DMS153 (cell line): ENCODE data around the gene TCN2.
"Not testable (repeated sequence)": the region's sequence is repeated elsewhere in the genome, so short reads cannot be mapped to it uniquely, and the experiment has no call there.

Source experiments
- DNase-seq: peaks from one replicate; lab custom pipeline; 2025; lab: John Stamatoyannopoulos, UW

TCN2 gene

DNA sequence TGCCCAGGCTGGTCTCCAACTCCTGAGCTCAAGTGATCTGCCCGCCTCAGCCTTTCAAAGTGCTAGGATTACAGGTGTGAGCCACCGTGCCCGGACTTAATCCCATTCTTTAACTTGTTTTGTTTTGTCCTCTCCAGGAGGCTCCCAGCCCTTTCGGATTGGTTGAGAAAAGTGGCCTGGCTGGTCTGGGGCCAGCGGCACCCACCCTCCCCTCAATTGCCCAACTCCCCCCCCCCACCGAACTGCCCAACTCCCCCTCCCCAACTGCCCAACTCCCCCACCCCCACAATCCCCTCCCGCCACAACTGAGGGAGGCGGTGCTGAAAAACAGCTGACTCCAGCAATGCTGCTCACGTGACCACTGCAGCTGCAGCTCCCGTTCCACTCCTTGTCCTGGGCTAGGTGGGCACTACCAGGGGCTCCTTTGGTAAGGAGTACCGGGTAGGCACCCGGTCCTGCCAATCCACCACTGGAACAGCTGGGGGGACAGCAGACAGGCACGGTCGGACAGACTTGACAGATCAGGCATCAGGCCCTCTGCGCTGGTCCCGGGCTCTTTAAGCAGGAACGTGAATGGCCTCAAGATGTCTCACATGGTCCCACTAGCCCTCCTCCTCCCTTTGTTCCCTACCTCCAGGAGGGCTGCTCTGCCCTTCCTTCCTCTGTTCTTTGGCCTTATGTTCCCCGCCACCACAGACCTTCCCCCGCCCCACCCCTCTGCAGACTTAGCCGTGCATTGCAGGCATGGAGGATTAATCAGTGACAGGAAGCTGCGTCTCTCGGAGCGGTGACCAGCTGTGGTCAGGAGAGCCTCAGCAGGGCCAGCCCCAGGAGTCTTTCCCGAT, at the start of gene TCN2:
TCN2 (plus strand) TSS at position 720 of the 845 bp plus-strand sequence. CDS start 158 bp downstream, outside the sequence.
- peak; percentile 10 for DNase-seq

DNA sequence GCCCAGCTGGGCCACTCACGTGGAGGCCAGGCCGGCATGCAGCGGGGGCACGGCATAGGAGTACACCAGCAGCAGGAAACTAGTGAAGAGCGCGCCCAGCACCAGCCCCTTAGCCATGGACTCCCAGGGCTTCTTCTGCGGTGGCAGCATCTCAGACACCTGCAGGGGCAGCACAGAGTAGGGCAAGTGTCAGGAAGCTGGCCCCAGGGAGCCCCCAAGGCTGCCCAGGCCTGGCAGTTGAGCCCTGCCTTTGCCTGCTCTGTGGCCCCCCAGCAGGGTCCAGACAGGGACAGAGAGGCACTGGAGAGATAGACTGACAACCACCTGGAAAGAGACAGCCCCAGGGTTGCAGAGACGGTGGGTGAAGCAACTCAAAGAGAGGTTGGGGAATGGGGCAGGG, 49.7 kb upstream of the TCN2 start:
- no peak for DNase-seq

DNA sequence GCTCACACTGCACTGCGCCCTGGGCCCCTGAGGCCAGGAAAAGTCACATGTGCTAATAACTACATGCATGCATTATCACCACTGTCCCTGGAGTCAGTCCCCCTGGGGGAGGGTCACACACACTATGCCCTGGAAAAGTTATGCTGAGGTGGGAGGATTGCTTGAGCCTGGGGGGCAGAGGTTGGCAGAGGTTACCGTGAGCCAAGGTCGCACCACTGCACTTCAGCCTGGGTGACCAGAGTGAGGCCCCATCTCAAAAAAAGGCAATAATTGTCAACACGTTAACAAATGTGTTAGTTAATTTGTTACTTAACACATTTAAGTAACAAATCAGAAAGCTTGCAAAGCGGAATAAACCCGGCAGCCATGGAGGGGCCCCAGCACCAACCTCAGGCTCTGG, 47.1 kb upstream of the TCN2 start:
- DNase-seq = no peak

DNA sequence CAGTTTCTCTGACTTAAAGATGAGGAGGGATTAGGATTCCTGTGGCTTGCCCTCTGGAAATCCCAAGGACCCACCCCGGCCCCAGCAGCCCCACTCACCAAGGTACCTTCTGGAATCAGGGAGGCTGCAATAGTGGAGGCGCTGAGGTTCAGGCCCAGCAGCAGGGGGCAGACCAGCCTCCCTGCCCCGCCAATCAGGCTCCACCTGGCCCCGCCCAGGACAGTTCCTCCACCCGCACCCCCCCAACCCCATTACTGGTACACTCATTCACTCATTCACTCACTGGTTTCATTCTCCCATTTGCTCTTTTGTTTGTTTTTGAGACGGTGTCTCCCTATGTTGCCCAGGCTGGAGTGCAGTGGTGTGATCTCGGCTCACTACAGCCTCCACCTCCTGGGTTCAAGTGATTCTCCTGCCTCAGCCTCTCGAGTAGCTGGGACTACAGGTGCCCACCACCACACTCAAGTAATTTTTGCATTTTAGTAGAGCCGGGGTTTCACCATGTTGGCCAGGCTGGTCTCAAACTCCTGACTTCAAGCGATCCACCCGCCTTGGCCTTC, 46.3 kb upstream of the TCN2 start:
- not testable (repeated sequence) for DNase-seq

DNA sequence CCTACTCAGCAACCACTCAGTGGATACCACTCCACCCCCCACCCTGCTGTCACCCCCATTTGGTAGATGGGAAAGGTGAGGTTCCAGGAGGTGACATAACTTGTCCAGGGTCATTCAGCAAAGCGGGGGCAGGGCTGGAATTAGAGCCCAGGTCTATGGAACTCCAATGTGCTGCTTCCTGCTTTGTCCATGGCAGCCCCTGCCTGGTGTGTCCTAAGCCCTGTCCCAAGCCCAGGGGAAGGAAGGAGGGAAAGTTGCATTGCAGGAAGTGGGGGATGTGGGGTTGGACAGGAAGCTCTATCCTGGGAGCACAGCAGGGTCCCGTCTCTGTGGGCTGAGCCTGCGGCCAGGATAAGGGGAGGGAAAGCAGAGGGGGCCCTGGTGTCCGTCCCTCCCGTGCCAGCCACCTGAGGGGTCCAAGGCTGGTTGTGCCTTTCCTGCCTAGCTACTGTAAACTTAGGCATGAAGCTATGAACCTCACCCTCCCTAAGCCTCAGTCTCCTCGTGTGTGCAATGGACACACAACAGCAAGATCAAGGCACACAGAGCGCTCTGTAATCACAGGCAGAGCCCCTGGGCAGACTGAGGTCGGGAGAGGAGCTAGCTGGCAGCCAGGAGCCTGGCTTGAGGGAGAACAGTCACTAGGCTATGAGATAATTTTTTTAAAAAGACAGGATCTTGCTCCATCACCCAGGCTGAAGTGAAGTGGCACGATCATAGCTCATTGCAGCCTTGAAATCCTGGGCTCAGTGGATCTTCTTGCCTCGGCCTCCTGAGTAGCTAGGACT, 45.4 kb upstream of the TCN2 start:
- no peak for DNase-seq

DNA sequence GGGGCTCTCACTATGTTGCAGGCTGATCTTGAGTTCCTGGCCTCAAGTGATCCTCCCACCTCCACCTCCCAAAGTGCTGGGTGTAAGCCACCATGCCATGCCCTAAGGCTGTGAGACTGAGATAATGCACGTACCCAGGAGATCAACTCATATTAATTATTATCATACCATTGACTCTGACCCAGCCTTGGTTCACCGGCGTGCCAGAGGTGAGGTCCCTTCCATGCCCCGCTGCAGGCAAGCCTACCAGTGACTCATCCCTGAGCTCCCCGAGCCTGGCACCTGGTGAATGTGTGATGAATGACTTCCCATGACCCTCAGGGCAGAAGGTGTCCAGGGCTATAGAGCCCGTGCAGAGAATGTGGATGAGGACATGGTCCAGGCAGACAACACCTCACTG, 44.6 kb upstream of the TCN2 start:
- no peak for DNase-seq

DNA sequence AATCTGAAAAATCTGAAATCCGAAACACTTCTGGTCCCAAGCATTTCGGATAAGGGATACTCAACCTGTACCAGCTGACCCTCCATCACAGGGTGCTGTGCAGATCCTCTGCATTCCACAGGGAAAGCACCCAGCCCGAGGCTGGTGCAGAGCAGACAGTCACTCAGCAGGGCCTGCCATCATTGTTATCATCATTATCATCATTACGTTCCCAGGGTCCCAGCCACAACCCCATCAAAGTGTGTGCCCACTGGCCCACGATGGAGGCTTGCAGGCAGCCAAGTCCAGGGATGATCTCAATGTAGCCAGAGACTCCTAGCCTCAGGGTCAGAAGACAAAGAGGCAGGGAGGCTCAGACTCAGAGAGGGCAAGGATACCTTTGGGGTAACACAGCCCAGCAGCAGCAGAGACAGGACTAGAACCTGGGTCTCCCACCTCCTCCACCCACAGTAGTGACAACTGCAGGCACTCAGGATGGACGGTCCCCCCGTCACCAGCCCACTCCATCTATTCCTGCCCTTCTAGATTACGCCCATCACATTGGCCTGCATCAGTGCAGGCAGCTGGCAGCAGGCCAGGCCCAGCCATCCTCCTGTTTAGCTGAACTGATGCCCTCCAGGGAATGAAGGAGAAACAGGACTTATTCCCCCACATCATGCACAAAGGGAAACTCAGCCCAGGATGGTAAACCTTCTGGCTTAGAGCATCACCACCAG, 42.8 kb upstream of the TCN2 start:
- no peak for DNase-seq

DNA sequence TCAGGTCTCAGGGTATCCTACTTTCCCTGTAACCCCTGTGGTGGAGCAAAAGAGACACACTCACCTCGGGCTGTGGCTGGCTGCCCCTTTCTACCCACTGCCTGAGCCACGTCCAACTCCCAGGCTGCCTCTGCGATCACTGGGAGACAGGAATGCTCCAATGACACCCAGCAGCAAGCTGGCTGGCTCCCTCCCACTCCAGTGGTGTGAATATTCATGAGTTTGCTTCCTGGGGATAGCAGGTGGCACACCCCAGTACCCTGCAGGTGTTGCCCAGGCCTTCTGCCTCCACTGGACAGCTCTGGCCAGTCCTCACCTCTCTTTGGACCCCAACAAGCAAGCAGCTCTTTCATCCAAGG, 42.2 kb upstream of the TCN2 start:
- no peak for DNase-seq

DNA sequence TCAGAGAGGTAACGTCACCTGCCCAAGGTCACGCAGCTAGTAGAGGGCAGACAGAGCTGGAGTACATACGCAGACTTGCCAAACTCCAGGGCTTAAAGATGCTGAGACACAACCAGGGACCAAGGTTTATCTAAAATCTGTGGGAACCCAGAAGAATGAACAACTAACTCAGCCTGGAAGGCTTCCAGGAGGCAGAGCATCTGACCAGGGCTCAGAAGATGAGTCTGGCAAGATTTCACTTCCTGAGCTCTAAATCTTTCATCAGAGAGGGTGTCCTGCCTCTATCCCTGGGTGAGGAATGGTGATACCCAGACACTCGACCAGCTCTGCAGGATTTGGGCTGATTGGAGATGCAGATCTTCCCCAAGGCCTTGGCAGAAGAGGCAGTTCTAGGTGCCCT, 41.6 kb upstream of the TCN2 start:
- no peak for DNase-seq

DNA sequence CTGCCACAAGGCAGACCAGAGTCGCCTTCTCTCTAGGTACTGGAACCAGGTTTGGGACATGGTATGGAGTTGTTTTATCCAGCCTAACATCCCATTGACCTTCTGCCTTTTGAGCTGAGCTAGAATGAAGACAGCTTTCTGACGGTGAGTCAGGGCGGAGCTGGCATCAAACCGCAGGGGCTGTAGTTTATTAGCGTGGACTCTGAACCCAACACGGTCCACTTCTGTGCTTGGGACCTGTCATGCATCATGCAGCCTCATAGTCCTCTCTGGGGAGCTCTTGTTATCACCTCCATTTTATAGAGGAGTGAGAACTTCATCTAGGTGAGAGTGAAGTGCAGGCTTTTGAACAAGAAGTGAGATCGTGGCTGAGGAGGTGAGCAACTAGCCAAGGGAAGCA, 40.8 kb upstream of the TCN2 start:
- DNase-seq = no peak

DNA sequence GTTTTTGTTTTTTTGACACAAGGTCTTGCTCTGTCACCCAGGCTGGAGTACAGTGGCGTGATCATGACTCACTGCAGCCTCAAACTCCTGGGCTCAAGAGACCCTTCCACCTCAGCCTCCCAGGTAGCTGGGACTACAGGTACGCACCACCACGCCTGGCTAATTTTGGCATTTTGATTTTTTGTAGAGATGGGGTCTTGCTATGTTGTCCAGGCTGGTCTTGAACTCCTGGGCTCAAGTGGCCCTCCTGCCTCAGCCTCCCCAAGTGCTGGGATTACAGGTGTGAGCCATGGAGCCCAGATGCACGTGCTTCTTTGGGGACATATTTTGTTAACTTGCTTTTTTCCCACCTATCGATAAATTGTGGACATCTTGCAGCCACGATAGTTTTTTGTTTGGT, 39.7 kb upstream of the TCN2 start:
- DNase-seq = not testable (repeated sequence)

DNA sequence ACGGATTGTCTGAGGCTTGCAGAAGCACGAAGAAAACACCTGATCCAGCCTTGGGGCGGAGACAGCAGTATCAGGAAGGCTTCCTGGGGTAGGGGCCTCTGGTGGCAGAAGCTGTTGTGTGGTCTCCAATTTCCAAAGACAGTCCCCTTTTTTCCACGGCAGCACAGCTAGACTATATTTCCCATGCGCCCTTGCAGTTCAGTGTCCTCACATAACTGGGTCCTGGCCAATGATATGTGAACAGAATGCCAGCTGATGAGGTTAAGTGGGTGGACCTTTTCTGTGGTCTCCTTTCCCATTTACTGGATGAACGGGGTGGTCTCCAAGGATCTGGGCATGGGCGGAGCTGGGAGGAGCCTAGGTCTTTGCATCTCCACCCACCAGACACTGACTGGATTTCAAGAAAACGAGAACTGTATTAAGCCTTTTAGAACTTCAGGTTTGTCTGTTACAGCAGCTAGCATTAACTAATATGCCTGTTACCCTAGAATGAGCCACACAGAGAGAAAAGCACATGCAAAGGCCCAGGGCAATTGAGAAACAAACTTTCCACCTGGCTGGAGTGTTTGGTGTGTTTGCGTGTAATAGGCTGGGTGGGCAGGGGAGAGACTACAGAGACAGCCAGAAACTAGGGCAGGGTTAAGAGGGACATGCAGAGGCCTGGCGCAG, 38.7 kb upstream of the TCN2 start:
- DNase-seq = no peak

DNA sequence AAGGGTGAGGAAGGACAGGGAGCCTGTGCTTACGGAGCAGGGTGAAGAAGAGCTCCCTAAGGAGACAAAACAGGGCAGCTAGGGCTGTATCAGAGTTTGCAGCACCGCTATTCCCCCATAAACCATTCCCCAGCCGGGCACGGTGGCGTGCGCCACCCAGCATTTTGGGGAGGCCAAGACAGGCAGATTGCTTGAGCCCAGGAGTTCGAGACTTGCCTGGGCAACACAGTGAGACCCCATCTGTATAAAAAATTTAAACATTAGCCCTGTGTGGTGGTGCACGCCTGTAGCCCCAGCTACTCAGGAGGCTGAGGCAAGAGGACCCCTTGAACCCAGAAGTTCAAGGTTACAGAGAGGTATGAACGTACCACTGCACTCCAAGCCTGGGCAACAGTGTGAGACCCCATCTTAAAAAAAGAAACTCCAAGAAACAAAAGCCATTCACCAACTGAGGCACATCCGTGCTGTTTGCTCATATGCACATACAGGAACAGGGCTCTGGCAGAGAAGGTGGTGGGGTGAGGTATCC, 37.2 kb upstream of the TCN2 start:
- no peak for DNase-seq

DNA sequence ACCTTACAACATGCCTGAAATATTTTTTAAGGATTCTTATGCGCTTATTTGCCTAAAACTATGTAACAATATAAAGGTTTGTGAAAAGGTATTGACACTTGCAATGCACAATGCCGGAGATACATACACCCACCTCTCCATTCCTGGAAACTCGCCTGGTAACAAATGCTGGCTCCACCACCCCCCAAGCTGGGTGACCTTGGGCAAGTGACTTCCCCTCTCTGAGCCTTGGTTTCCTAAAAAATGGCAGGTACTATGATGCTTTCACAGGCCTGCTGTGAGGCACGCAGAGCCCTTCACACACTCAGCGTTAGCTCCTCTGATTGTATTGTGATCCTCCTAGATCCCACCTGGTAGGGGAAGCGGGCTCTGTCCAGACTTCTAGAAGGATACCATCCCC, 34.8 kb upstream of the TCN2 start:
- DNase-seq = no peak

DNA sequence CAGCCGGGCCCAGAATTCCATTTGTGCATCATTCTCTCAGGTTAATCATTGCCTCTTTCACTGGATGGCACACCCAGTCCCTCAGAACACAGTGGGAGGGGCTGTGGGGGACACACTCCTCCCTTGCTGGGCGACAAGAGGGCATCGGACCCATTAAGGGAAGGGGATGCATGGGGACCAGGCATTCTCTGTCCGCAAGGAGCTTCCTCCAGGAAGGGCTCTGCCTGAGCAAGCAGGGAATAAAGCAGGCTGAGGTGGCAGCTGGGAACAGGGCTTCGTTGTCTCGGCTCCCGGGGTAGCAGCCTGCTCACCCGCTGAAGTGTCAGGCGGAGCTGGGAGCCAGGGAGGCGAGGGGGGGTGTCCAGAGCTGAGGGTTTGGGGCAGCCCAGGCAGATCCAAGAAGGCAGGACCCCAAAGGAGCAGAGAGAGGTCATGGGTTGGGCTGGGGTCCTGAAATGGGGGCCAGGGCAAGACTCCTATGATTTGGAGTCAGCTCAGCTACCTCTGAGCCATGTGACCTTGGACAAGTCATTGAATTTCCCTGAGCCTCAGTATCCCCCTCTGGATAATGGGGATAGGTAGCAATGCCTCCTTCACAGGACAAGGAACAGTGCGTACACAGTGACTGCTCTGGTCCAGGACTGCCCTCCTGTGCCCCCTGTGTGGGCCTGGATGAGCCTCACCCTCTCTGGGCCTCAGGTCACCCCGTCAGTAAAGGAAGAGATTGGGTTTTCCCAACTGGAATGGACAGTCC, 34.0 kb upstream of the TCN2 start:
- no peak for DNase-seq

DNA sequence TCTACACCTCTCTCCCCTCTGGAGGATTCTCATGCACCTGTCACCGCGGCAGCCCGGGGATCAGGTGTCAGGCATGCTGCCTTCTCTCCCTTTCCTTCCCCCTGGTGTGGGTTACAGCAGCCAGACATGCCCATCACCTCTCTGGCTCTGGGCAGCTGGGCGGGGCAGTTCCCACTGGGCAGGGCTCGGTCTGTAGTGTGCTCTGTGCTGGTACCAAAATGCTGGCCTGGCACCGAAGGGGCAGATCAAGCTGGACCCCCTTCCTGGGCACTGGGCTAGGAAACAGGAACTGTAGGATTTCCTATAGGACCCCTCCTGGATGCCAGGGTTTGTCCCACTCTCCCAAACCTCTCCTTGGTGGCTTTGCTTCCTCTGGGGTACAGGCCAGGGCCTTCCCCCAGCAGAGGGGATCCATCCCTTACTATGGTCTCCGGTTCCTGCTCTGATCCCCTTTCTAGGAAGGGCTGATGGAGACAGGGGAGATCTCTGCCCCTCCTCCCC, 33.3 kb upstream of the TCN2 start:
- no peak for DNase-seq

DNA sequence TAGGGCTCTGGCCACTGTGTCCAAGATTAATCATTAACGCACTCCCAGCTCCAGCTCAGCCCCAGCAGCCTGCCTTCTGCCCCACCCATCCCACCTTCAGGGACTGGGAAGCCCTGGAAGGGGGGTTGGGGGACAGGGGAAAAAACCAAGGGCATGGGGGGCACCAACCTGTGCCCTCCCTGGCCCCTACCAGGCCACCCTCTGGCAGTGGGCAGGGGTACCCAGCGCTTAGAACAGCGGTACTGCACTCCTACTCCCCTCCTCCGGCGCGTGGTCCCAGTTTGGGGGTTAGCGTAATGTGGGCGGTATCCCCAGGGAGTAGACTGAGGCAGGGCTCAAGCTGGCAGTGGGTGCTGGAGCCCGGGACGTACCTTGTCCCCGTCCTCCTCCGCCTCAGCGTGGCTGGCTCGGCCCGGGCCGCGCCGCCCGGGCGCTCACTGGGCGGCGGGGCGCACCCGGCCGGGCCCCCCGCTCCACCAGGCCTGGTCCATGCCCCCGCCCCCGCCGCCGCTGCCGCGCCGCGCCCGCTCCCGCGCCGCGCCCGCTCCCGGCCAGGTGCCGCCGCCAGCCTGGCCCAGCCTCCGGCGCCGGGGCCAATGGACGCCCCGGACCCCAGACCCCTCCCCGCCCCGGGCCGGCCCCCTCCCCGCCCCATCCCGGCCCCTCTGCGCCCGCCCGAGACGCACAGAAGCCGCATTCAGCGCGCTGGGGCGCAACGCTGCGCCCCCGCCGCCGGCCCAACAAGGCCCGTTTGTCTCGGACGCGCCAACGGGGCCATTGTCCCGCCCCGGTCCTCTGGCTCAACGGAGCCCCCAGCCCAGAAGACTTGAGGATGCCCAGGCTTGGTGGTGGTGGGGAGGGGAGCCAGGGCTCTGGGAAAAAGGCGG, 32.6 kb upstream of the TCN2 start, which contains the start of gene GAL3ST1:
GAL3ST1 (minus strand) TSS at position 571 of the 887 bp plus-strand sequence. CDS start 17,273 bp downstream, outside the sequence.
- DNase-seq = no peak

DNA sequence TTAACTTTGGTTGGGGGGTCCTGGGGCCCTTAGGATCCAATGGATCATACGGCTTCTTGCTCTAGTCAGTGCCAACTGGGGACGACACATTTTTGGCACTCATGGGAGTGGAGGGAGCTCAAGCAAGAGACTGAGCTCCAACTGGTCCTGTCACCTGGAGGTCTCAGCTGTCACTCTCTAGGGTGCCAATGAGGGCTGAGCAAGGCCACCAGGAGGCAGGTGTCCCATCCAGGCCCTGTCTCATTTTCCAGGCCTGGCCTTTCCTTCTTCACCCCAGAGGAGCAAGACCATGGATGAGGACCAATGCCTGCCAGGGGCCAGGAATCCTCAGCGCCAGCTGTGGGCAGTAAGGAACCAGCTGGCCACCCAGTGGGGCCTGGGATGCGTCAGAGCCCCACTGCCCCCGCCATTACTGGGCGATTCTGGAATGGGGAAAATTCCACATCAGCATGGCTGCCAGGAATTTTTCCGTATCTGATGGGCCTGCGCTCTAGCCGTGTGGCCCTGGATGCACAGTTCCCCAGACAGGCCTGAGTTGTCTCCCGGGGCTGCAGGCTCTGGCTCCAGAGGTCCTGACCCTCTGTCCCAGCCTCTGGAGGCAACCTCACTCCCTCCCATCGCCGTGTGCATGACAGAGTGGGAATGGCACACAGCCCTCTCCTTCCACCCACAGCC, 31.8 kb upstream of the TCN2 start:
- DNase-seq = no peak

DNA sequence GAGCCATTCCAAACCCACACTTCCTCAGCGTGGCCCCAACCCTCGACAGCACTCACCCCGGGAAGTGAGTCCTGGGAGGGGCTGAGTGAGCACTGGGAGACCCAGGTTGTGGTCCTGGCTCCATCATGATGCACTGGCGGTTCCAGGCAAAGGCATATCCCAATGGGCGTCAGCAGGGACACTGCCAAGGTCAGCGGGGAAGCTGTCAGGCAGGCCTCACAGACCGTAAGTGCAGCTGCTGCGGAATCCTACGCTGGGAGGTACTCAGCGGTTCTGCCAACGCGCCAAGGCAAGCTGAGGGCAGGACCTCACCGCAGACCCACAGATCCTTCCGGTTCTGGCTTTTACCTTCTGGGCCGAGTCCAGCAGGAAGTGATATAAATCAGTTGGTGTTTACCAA, 31.1 kb upstream of the TCN2 start:
- no peak for DNase-seq
